Activated CD8-positive, alpha-beta memory T cell treated with anti-CD3 and anti-CD28 coated beads for 1 hour (primary cell): ENCODE data around the gene CEMIP.

Experiments used
- DNase-seq, 2 donors: peaks; one replicate each; pipeline ENCODE4 v3.0.0-alpha.2; 2020; ENCODE audit warnings: low read depth in 1 of 2; ENCODE audit errors: extremely low read depth in 1 of 2

CEMIP gene

DNA sequence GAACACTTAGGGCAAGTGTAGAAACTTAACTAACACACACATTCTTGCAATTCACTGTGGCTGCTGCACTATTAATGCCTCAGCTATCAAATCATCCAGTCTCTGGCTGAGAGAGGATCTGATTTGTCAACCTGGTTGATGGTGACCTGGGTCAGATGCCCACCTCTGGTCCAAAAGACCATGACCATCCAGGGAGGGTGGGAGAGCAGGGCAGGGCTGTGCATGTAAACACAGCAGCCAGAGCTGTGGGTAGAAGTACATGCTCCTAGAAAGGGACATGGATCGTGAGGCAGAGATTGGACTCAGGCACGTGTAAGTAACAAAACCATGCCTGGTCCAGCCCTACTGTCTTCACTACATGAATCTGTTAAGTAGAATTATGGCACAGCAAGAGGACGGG lies 193.1 kb downstream of the CEMIP start:
- no peak for DNase-seq

- no peak for DNase-seq
Measured at GRCh38 chr15:80974914-80975313, 195.7 kb downstream of the CEMIP start.

DNA sequence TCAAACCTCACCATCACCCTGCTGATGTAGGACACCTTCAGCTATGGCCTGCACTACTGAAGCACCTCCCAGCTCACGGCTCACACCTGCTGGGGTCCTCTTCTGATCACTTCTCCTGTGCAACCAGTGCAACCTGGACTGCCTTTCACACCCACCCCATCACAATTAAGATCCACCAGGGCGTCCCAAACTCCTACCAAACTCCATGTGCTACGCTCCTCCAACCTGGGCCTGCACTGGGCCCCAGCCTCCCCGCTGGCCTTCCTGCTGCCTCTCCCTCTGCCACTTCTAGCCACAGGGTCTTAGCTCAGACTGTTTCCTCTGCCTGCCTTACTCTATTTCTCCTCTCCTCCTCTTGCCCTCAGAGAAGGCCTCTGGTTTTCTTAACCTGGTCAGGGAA lies 197.7 kb downstream of the CEMIP start:
- no peak for DNase-seq

GRCh38 chr15:80977627-80978036 lies 198.5 kb downstream of the CEMIP start:
- DNase-seq = peak in 1 of 2 donors; percentile 10

GRCh38 chr15:80978685-80979329 lies 199.6 kb downstream of the CEMIP start:
- DNase-seq = no peak

DNA sequence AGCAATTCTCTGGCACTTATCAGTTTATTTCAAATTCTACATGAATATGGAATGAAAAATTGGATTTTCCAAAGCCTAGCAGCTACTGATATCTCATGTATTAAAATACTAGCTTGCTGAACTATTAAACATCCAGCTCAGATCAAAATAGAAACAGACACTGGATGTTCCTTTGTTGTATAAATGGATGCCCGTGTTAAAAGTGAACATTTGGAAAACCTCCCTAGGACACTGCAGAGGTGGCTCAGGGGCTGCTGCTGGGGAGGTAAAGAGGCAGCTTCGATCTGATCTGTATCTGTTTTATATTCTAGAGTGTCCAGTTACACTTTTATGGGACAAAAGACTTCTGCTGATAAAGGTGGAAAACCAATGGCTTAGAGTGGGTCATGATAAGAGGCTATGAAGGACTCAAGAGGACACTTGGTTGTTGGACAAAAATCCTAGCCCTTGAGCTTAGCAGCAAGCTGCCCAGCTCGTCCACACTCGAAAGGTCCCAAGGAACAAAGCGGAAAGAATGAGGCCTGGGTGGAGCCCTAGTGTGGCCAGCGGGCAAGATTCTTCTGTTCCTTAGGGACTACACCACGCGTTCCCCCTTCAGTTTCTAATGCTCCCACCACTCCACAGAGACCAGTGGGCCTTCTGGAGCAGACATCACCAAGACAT lies 200.5 kb downstream of the CEMIP start:
- DNase-seq = no peak

DNA sequence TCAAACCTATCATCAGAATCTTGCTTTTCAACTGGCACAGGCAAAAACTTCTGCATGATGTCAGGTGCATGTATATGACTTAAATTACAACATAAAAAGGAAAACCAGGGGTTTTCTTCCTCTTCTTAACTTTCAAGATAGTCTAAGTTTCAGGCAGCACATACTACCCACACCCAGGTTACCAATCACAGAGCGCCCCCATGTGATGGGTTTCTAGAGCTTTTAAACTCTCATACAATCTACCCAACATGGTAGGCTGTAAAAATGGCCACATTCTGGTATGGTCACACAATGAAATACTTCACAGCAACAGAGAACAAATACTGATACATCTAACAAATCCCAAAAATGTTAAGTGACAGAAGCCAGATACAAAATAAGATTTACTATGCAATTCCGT lies 203.0 kb downstream of the CEMIP start:
- DNase-seq = no peak

DNA sequence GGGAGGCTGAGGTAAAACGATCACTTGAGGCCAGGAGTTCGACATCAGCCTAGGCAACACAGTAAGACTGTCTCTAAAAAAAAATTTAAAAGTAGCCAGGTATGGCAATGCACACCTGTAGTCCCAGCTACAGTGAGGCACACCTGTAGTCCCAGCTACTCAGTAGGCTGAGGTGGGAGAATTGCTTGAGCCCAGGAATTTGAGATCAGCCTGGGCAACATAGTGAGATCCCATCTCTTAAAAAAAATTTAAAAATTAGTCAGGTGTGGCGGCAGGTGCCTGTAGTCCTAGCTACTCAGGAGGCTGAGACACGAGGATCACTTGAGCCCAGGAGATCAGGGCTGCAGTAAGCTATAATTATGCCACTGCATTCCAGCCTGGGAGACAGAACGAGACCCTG lies 203.7 kb downstream of the CEMIP start:
- DNase-seq = no peak

DNA sequence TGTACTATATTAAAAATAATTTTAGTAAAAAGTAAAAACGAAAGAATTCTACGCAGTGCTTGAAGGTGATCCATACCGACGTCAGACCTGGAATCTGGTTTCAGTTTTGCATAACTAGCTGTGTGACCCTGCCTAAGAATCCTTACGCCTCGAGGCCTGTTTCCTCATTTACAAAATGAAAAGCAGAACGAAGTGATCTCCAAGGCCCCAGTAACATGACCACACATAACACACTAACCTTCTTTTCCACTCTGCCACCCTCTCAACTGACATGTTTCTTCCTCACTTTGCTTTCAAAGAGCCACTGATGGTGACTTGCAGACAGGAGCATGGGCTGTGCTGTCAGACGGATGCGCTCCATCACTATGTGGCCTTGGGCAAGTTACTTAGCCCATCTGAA lies 205.7 kb downstream of the CEMIP start:
- DNase-seq = no peak

DNA sequence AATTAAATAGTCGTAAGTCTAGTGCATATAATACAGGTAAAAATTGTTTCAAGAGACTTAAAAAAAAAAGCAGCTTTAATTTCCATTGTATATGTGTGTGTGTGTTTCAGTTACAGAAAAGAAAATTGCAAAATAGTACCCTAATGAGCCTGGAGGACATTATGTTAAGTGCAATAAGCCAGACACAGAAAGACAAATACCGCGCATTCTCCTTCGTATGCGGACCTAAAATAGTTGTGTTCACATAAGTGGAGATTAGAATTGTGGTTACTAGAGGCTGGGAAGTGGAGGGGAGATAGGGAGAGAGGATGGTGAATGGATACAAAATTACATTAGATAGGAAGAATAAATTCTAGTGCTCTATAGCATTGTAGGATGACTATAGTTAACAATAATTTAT lies 206.8 kb downstream of the CEMIP start:
- DNase-seq = no peak

DNA sequence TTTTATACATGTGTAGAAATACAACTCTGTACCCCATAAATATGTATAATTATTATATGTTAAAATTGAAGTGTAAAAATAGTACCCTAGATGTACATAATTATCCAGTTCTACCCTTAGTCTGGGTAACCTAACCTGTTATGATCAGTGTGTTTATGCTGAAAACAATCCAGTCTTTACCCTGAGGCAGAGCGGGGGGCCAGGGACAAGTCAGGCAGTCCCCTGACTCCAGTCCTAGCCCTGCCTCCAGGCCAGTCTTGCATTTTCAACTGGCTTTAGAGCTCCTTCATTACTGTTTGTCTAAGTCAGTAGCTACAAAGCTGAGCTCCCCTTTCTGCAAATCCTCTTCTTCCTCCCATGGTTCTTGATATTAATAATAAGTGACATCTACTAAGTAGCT lies 207.3 kb downstream of the CEMIP start:
- DNase-seq = no peak

DNA sequence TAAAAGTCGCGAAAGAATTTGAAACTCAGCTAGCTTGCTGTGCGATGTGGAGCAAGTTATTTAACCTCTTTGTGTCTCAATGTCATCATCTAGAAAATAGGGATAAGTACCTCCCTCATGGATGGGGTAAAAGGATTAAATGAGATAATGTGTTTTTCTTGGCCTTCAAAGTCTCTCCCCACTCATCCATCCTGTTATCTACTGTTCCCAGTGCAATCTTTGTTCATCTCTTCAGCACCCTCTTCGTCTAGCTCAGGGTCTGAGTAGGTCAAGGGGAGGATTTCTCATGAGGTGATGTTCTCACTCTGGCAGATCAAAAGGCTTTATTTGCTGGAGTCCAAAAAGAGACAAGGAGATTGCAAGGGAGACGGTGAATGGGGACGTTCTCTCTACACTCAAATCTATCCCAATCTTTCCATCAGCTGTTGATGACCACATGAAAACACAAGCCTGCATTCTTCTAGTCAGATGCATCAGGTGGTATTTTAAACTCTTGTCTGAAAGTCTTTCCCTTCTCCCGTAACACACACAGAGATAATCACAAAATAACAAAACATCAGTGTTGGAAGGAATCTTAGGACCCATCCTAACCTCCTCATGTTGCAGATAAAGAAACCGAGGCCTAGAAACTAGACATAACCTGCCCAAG lies 209.1 kb downstream of the CEMIP start:
- no peak for DNase-seq

DNA sequence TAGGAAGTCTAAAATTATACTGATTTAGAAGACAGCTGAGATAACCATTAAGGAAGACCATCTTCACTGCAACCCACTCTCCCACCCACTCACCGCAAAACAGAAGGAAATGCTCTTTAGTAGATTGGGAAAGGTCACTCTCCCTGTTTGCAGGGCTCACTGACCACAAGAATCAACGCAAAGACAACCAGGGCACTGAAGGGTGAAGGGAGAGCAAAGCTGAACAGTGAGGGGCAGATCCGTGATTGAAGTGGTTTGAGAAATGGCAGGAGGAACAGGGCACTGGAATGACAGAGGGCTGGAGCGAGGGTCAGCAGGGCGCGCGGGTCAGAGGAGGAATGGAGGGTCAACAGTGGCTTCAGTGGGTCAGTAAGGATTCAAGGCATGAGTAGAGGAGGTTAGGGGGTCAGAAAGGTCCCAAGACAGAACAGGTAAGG lies 209.9 kb downstream of the CEMIP start:
- no peak for DNase-seq

- DNase-seq = peak; percentile 90 to 98
Measured at GRCh38 chr15:80989518-80990478, 210.6 kb downstream of the CEMIP start, which contains the start of gene MESD. TSS of gene MESD (minus strand) at chr15:80989819. CDS start at chr15:80989791, 28 bp downstream.

GRCh38 chr15:80990955-80991354 lies 211.8 kb downstream of the CEMIP start:
- DNase-seq = no peak

- DNase-seq = no peak
Measured at GRCh38 chr15:80991421-80991820, 212.3 kb downstream of the CEMIP start.

DNA sequence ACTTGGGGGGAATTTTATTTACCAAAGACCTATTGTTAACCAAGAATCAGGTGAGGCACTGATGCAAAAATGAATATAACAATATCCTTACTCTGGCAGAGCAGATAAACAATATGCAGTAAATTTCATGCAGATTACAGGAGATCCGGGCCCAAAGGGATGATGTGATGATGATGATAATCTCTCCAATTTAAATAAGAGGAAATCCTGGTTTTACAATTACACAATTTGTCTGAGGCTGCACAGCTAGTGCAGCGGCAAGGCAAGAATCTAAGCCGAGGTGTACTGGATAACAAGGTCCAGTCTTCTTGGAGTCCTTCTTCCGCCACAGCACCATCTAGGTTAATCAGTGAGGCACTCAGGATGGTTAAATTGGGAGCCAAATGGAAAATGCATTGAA lies 212.8 kb downstream of the CEMIP start:
- DNase-seq = no peak

GRCh38 chr15:80992441-80992840 lies 213.3 kb downstream of the CEMIP start:
- no peak for DNase-seq

- DNase-seq = no peak
Measured at GRCh38 chr15:80996247-80996646, 217.1 kb downstream of the CEMIP start.

DNA sequence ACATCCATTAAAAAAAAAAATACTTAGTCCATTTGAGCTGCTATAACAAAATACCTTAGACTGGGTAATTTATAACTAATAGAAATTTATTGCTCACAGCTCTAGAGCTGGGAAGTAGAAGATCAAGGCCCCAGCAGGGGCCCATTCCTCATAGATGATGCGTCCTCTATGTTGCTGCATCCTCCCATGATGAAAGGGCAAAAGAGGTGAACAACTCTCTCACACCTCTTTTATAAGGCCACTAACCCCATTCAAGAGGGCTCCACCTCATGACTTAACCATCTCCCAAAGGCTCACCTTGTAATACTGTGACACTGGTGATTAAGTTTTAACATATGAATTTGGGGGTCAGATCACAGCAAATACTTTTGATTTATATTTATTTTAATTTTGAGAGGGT lies 218.5 kb downstream of the CEMIP start:
- no peak for DNase-seq

GRCh38 chr15:80998251-80998650 lies 219.1 kb downstream of the CEMIP start:
- DNase-seq = no peak
